ES-I3 (cell line): ENCODE results near the gene CRACR2B.

ENCODE experiments used
- H3K36me3 ChIP-seq: 2 replicates; pipeline ENCODE4 v1.6.1; 2013; ENCODE audit warnings: mild to moderate bottlenecking, low read length, control low read depth, moderate library complexity; ENCODE audit not compliant: insufficient read depth
- H3K4me1 ChIP-seq: 2 replicates; pipeline ENCODE4 v1.6.1; 2013; ENCODE audit warnings: mild to moderate bottlenecking, control low read depth, low read length; ENCODE audit not compliant: insufficient read depth
- H3K9ac ChIP-seq: 2 replicates; pipeline ENCODE4 v1.6.1; 2013; ENCODE audit warnings: low read depth, mild to moderate bottlenecking, low read length, moderate library complexity
- H3K9me3 ChIP-seq: 2 replicates; pipeline ENCODE4 v1.6.1; 2013; ENCODE audit warnings: mild to moderate bottlenecking, low read length, moderate library complexity; ENCODE audit not compliant: control insufficient read depth, insufficient read depth

CRACR2B gene

DNA sequence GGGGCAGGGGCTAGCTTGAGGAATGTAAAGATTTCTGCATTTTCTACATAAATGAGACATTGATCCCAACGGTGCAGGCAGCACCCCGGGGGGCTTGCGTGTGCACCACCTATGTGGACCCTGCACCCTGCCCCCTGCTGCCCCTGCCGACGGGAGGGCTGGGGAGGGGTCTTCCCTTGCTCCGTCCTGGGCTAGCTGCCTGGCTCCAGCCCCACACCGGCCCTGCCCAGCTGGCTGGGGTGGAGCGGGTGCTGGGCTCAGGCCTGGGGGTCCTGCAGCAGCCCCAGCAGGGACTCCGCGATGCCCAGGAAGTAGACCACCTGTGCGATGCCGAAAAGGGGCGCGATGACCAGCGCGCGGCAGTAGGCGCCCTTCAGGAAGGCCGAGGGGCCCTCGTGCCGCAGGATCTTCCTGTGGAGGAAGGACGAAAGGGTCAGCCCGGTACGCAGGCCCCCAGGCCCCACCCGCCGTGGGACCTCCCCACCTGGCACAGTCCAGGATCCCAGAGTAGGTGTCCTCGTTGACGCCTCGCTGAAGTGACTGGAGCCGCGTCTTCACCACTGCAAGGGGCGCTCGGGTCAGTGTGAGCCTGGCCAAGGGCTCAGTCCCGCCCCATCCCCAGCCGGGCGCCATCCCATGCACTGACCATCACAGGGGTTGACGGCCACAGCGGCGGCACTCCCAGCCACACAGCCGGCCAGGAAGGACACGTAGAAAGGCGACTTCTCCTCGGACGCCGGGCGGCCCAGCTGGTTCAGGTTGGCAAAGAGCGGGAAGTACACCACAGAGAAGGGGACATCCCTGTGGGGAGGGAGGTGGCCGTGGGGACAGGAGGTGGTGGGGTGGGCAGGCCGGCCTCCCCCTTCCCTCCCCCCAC is 35.8 kb upstream of the CRACR2B start:
- no peaks in the 10 kb centered on the region for H3K9me3 ChIP-seq
- no peaks in the 10 kb centered on the region for H3K36me3 ChIP-seq
- peaks cover 12% of the 10 kb centered on the region for H3K4me1 ChIP-seq
- H3K9ac ChIP-seq: no peak overlapping the region

DNA sequence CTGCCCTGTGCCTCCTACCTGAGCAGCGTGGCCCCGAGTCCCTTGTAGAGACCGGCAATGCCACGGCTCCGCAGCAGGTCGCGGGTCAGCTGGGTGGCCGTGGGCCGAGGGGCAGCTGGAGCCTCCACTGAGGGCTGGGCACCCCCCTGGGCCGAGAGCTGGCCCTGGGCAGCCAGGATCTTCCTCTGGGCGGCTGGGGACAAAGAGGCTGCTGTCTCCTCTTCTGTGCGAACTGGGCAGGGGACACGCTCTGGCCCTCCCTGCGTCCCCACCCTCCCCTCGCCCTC is 35.2 kb upstream of the CRACR2B start:
- H3K4me1 ChIP-seq: peaks cover 12% of the 10 kb centered on the region
- no peaks in the 10 kb centered on the region for H3K9me3 ChIP-seq

DNA sequence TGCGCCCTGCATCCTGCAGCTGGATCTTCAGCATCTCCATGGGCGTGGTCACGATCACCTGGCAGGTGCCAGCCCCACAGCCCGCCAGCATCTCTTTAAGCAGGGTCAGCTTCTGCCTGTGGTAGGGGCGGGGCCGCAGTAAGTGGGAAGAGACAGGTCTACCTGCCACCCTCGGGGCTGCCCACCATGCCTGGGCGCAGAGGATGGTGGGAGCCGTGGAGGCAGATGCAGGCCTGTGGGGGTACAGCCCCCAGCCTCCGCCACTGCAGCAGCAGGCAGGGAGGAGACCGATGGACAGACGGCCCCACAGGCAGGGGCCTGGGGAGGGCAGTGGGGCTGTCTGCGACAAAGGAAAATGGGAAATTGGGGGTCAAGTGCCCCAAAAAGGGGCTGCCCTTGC is 34.8 kb upstream of the CRACR2B start:
- Histone ChIP-seq H3K4me1 (peaks cover 12% of the 10 kb centered on the region), H3K9me3 (no peaks in the 10 kb centered on the region), H3K36me3 (no peaks in the 10 kb centered on the region), H3K9ac (no peak overlapping the region)

More for the DNA sequence above, 35.2 kb upstream of the CRACR2B start:
- no peaks in the 10 kb centered on the region for H3K36me3 ChIP-seq
- H3K9ac ChIP-seq: no peak overlapping the region

DNA sequence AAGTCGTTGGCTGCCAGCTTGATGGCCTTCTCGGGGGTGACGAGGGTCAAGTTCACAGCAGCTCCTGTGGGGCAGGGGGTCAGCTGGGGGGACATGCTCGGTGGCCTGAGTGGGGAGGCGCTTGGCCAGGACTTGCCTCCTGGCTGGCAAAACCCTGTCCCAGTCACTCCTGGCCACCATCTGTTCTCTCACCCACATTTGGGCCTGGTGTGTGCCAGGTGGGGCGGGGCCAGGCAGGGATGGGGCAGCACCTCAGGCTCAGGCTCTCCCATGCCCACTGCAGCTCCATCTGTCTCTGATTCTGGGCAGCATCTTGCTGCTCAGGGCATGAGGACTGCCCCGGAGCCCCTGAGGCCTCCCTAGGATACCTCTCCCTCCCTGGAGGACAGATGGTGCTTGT is 34.2 kb upstream of the CRACR2B start:
- peaks cover 12% of the 10 kb centered on the region for H3K4me1 ChIP-seq
- no peak overlapping the region for H3K9ac ChIP-seq
- H3K9me3 ChIP-seq: no peaks in the 10 kb centered on the region
- no peaks in the 10 kb centered on the region for H3K36me3 ChIP-seq

DNA sequence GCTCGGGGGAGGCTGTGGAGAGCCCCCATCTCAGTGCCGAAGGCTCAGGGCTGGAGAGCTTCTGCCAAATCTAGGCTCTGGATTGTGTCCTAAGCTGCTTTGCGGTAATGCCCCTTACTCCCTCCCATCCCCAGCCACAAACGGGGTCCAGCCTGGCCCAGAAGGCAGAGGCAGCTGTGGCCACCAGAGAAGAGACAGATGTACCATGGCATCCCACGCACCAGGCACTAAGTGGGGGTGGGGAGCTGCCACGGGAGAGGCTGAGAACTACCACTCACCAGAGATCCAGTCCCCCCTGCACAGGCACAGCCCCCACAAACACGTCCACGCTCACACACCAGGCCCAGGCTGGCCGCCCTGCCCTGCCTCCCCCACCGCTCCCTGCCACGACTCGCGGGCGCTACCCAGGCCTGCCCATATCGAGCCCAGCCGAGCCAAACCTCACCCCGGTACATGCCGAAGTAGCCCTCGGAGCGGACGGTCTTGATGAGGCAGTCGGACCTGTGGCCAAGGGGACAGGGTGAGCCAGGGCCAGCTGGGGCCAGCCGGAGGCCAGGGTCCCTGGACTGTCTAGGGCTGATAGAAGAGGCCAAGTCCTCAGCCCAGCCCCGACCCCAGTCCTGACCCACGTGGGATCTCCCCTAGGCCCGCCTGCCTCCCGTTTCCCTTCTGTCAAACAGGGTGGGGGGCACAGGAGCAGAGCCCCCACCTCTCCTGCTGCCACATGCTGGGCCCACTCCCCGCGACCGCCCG is 33.5 kb upstream of the CRACR2B start:
- H3K36me3 ChIP-seq: no peaks in the 10 kb centered on the region
- peaks cover 12% of the 10 kb centered on the region for H3K4me1 ChIP-seq
- H3K9ac ChIP-seq: no peak overlapping the region
- H3K9me3 ChIP-seq: no peaks in the 10 kb centered on the region

DNA sequence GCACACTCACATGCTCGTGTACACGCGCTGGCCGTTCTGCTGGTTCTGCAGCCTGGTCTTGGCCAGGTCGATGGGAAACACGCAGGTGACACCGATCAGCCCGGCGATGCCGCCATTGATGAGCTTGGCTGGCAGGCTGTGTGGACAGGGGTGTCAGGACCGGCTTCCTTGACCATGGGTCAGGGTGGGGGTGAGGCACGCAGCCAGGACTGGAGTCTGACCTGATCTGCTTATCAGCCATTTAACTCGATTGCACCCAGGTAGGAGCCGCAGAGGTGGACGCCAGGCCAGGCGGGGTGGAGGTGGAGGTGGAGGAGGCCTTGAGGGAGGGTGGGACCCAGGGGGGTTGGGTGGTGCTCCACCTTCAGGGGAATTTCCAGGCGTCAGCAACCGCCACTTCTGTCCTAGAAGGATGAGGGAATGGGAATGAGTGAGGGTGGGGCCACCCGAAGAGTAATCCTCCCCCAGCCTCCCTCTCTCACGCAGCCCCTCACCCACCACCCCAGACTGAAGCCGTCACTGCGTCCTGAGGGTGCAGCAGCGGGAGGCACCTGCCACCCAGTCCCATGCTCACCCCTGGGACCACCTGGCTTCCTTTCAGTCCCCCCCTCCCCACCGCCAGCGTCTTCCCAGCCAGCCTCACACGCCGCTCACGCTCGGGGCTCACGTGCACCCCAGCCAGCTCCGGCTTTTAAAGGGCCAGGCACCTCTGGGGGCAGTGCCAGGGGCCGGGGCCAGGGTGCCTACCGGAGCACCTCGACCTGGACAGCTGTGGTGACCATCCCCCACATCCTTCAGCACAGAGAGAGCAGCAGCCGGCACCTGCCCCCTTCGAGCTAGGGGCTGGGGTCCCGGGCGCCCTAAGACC is 32.7 kb upstream of the CRACR2B start:
- Histone ChIP-seq H3K9ac (peak overlapping the region; percentile 25; the same call in 1 of the 2 replicates), H3K36me3 (no peaks in the 10 kb centered on the region), H3K9me3 (no peaks in the 10 kb centered on the region), H3K4me1 (peaks cover 12% of the 10 kb centered on the region)

DNA sequence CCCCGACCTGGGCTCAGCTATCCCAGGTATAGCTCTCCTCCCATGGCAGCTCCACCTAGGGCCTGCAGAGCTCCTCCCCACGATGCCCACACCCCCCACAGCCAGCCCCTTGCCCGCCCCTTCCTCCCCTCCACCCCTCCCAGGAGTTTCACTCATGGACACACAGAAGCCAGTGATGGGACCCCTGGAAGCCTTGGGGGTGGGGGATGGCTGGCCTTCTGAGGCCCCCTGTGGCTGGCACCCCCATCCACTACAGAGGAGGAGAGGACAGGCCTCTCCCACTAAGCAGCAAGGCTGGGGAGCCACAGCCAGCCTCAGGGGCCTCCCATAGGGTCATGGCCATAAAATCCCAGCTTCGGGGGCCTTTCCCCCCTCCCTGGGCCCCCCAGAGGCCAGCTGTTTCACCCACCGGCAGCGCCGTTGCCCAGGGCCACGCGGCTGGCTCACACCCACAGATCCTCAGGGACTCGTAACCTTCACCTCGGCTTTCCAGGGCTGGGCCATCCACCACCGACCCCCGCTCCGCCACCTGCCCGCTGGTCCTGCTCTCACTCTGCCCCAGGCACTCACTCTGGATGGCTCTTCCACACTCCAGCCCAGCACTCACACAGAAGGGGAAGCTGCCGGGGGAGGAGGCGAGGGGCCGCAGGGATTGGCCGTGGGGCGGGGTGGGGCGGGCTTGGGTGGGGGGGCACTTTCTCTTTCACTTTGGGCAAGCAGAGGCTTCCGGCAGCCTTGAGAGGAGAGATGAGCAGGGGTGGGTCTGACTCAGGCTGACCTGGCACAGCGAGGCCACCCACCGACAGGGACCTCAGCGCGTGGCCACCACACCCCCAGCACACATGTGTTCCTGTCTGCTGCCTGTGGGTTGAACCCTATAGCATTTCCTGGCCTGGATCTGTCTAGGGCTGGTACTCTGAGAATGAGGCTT is 31.8 kb upstream of the CRACR2B start:
- Histone ChIP-seq H3K9me3 (no peaks in the 10 kb centered on the region), H3K9ac (peak overlapping the region; percentile 76), H3K4me1 (peaks cover 9% of the 10 kb centered on the region), H3K36me3 (no peaks in the 10 kb centered on the region)

DNA sequence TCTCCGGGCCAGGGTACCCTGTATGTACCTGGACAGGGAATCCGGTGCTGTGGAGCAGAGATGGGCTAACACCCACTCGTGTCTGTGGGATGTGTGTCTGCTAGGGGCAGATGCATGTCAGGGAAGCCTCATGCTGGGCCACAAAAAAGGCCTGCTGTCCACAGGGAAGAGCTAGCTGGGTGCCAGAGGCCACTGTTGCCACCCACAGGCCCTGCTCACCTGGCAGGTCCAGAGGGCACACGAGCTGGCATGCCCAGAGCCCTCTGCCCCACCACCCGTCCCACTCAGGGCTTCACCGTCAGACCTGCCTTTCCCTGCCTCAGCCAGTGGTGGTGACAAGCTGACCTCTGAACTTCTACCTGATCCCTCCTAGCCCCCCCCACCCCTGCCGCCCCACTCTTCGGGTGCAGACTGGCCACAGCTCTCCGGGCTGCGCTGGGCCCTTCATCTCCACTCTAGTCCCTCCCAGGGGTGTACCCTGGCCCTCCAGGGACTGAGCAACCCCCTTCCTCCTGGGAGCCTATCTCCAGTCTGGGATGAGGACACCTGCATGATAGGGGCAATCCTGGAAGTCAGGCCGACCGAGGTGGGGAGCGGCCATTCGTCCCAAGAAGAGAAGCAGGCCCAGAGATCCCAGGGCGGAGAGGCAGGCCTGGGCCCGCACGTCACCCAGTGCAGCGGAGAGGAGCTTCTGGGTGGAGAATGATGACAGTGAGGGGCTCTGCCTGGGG is 31.0 kb upstream of the CRACR2B start:
- H3K9ac ChIP-seq: peak overlapping the region; percentile 76; the same call in 1 of the 2 replicates
- H3K4me1 ChIP-seq: peaks cover 5% of the 10 kb centered on the region
- peaks cover 4% of the 10 kb centered on the region; the same call in 1 of the 2 replicates for H3K36me3 ChIP-seq
- no peaks in the 10 kb centered on the region for H3K9me3 ChIP-seq

DNA sequence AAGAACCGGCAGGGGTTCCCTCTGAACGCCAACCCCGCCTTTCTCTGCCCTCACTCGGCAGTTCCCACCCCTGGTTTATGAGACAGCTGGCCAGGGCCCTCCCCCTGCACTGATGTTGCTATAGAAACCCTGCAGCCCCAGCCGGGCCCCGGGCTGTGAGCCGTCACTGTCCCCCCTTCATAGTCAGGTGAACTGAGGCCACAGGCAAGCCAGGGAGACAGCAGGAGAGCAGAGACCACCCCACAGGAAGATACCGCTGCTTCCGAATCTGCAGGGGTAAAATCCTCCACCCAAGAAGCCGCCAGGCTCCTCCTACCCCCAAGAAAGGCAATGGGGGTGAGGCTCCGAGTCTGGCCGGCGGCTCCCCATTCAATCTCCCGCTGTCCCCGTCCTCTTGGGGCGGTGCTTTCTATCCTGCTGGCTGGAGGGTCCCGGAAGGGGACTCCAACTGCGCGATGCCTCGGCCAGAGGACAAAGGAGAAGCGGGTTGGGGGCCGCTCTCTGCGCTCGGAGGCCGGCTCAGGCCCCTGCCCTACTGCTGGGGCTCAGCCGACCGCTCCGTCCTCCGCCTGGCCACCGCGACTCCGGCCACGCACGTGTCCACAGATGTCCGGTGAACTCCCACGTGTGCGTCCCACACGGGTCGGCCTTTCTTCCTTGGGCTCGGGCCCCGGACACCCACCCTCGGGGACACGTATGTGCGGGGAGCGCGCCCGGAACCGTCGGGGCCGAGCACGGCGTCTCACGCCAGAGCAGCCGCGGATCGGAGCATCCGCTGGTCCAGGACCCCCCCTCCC is 30.2 kb upstream of the CRACR2B start:
- peak overlapping the region; percentile 76 for H3K9ac ChIP-seq
- peaks cover 8% of the 10 kb centered on the region for H3K36me3 ChIP-seq
- H3K4me1 ChIP-seq: peaks cover 5% of the 10 kb centered on the region
- H3K9me3 ChIP-seq: no peaks in the 10 kb centered on the region

DNA sequence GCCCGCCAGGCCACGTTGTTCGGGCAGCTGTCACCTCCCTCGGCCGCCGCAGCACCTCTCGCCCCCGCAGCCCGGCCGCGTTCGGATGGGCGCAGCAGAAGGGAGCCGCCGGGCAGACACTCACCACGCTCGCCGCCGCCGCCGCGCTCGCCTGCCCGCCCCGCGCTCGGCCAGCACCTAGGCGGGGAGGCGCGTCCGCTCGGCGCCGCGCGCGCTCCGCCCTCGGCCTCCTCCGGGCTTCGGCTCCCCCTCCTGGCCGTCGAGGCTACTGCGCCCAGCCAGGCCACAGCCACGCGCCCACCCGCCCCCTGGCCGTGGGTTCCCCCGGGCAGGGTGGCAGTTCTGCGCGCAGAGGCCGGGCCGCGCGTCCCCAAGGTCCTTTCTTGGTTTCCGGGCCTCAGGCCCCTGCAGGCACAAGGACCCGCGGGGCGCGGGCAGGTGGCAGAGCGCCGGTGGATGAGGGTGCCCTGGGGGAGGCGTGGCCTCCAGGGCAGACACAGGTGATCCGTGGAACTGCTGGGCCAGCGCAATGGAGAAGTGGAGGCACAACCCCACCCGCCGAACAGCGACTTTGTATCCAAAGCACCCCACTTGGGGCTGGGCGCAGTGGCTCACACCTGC is 29.5 kb upstream of the CRACR2B start, which contains the start of gene SLC25A22:
Gene SLC25A22 (minus strand): TSS at position 189 of the 621 bp plus-strand sequence. CDS start 3,275 bp downstream, outside the sequence.
- H3K9me3 ChIP-seq: no peaks in the 10 kb centered on the region
- H3K4me1 ChIP-seq: peaks cover 5% of the 10 kb centered on the region
- peak within 1 kb of the TSS; percentile 76 for H3K9ac ChIP-seq
- peaks cover 8% of the 10 kb centered on the region for H3K36me3 ChIP-seq

DNA sequence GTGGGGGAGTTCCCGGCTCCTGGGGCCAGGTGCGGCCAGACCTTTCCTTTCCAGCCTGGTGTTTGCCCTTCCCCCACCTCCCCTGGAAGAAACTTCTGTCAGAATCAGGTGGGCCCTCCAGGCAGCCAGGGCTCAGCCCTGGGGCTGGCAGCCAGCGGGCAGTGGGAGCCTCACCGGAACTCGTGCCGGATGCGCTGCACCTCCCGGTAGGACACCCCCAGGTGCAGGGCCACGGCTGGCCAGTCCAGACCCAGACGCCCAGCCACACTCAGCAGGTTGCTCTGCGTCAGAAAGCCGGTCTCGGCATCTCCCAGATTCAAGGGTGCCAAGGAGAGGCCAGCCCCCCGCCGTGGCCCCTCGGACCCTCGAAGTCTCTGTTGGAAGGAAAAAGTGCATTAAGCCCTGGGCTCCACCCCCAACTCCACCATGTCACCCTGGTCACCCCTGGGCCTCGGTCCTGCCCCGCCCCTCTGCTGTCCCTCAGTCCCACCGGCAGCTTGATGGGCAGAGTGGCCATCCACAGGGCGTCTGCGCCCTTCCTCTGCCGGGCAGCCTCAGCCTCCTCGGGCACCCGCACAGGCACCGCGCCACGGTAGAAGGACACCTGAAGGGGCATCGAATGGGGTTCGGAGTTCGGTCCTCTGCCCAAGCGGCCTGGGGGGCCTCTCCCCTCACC is 27.9 kb upstream of the CRACR2B start:
- Histone ChIP-seq H3K9me3 (no peaks in the 10 kb centered on the region), H3K4me1 (peaks cover 5% of the 10 kb centered on the region), H3K36me3 (peaks cover 8% of the 10 kb centered on the region), H3K9ac (no peak overlapping the region)

DNA sequence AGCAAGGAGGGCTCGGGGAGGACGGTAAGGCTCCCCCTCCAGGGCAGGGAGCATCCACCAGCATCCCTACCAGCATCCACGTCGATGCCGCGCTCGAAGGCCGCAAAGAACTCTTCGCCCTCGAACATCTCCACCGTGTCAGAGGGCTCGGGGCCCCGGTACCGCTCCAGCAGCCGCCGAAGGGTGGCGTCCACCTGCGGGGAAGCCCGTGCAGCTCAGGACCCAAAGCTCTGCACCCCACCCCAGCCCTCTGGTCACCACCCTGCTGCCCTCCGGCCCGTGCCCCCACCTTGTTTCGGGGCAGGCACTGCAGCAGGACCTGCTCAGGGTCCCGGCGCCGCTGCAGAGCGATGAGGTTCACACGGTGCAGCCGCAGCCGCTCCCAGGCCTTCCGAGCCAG is 27.2 kb upstream of the CRACR2B start:
- no peak overlapping the region for H3K9ac ChIP-seq
- H3K9me3 ChIP-seq: no peaks in the 10 kb centered on the region
- peaks cover 8% of the 10 kb centered on the region for H3K36me3 ChIP-seq
- H3K4me1 ChIP-seq: peaks cover 5% of the 10 kb centered on the region
